ENCODE data around the gene MARCHF3.

DNA sequence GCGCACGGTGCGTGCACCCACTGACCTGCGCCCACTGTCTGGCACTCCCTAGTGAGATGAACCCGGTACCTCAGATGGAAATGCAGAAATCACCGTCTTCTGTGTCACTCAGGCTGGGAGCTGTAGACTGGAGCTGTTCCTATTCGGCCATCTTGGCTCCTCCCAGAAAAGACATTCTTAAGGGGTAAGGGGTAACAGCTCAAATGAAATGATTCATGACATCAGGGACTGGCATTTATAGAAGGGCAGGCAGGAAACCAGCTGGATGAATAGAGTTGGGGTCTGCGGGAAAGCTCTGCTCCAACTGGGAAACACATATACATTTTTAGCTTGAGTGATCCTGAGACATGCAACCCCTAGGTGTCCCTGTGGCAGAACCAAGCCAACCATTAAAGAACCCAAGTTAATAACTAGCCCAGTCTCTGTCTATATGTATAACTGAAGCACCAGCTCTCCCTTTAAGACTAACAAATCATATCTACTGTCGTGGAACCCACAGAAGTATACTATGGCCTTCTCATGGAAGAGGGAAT lies 134.1 kb downstream of the MARCHF3 start:
- TF ChIP-seq, protein P1, sequence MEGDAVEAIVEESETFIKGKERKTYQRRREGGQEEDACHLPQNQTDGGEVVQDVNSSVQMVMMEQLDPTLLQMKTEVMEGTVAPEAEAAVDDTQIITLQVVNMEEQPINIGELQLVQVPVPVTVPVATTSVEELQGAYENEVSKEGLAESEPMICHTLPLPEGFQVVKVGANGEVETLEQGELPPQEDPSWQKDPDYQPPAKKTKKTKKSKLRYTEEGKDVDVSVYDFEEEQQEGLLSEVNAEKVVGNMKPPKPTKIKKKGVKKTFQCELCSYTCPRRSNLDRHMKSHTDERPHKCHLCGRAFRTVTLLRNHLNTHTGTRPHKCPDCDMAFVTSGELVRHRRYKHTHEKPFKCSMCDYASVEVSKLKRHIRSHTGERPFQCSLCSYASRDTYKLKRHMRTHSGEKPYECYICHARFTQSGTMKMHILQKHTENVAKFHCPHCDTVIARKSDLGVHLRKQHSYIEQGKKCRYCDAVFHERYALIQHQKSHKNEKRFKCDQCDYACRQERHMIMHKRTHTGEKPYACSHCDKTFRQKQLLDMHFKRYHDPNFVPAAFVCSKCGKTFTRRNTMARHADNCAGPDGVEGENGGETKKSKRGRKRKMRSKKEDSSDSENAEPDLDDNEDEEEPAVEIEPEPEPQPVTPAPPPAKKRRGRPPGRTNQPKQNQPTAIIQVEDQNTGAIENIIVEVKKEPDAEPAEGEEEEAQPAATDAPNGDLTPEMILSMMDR (conservative IDR thresholded peaks at IDR 0.05; ENCODE audit: low read length), result no peak
- TF ChIP-seq EZH2phosphoT487 (IDR thresholded peaks at IDR 0.05; ENCODE audit: borderline replicate concordance, low read depth, low read length), result no peak
